HG02852 (cell line): ENCODE measurements around the gene SLC26A9.

ENCODE experiments used
- ATAC-seq: cut with Tn5 transposase; IDR thresholded peaks from one replicate; pipeline ENCODE4 v1.9.1; 2021; ENCODE audit warnings: mild to moderate bottlenecking, moderate library complexity; ENCODE audit not compliant: unreplicated experiment

The SLC26A9 gene

GRCh38 chr1:205928317-205928716, 14.9 kb downstream of the SLC26A9 start:
- ATAC-seq = no peak

GRCh38 chr1:205927676-205928075, 15.6 kb downstream of the SLC26A9 start:
- no peak for ATAC-seq

GRCh38 chr1:205927247-205927646, 16.0 kb downstream of the SLC26A9 start:
- ATAC-seq = no peak

- ATAC-seq = no peak
These were observed 16.6 kb downstream of the SLC26A9 start for GRCh38 chr1:205926636-205927035.

GRCh38 chr1:205926213-205926612, 17.0 kb downstream of the SLC26A9 start:
- no peak for ATAC-seq

GRCh38 chr1:205925736-205926135, 17.5 kb downstream of the SLC26A9 start:
- ATAC-seq = no peak

- no peak for ATAC-seq
These were observed 18.8 kb downstream of the SLC26A9 start for GRCh38 chr1:205924460-205924790.

- no peak for ATAC-seq
These were observed 19.4 kb downstream of the SLC26A9 start for GRCh38 chr1:205923651-205924459.

GRCh38 chr1:205922806-205923205, 20.4 kb downstream of the SLC26A9 start:
- ATAC-seq = no peak

GRCh38 chr1:205922314-205922713, 20.9 kb downstream of the SLC26A9 start:
- no peak for ATAC-seq

- ATAC-seq = no peak
These were observed 21.7 kb downstream of the SLC26A9 start for GRCh38 chr1:205921570-205921909.

- no peak for ATAC-seq
These were observed 22.2 kb downstream of the SLC26A9 start for GRCh38 chr1:205920861-205921569.

GRCh38 chr1:205920159-205920558, 23.1 kb downstream of the SLC26A9 start:
- ATAC-seq = no peak

- ATAC-seq = no peak
These were observed 24.1 kb downstream of the SLC26A9 start for GRCh38 chr1:205918955-205919746.

- ATAC-seq = no peak
These were observed 25.6 kb downstream of the SLC26A9 start for GRCh38 chr1:205917466-205918238.

GRCh38 chr1:205916541-205916940, 26.7 kb downstream of the SLC26A9 start:
- no peak for ATAC-seq

- ATAC-seq = no peak
These were observed 27.8 kb downstream of the SLC26A9 start for GRCh38 chr1:205915354-205915990.

GRCh38 chr1:205914730-205915129, 28.5 kb downstream of the SLC26A9 start:
- no peak for ATAC-seq

GRCh38 chr1:205914155-205914507, 29.1 kb downstream of the SLC26A9 start:
- no peak for ATAC-seq

- no peak for ATAC-seq
These were observed 29.7 kb downstream of the SLC26A9 start for GRCh38 chr1:205913451-205914154.
